22Rv1 (cell line): ENCODE measurements around the gene HNRNPU.

Experiments
- H3K27ac ChIP-seq: fragments of 450-650 bp; 2 replicates; pipeline ENCODE4 v1.5.1; 2017
- ZFX ChIP-seq: fragments of 450-650 bp; IDR thresholded peaks from 2 replicates; pipeline ENCODE4 v1.6.1; 2017; ENCODE audit warnings: antibody characterized with exemption, borderline replicate concordance
- TF ChIP-seq, protein P1 (sequence below): fragments of 450-650 bp; IDR thresholded peaks from 2 replicates; pipeline ENCODE4 v1.5.1; 2017; ENCODE audit warnings: mild to moderate bottlenecking

The HNRNPU gene

DNA sequence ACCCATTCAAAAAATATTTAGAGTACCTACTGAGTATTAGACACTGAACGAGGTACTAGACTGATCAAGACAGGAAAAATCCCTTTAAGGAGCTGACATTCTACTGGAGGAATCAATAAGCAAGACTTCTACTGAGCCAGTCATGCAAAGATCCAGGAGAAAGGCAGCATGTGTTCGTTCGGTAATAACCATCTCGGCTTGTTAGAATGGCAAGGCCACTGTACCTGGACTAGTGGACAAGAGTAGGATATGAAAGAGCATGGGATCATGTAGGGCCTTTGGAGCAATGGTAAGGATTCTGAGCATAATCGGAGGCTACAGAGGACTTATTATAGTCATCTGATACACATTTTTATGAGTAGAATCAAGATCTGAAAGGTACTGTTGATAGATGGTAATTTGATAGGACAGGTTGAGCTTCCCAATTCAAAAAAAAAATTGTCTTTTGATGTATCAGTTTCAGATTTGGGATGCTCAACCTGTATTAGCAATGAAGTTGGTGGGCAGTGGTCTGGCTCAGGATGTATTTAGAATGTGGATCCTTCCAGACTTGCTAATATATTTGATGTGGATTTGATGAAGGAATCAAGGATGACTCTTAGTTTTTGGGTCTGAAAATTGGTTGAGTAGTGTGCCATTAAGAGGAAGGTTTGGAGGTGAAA, 26.6 kb downstream of the HNRNPU start:
- TF ChIP-seq ZFX: no peak
- TF ChIP-seq, protein P1, sequence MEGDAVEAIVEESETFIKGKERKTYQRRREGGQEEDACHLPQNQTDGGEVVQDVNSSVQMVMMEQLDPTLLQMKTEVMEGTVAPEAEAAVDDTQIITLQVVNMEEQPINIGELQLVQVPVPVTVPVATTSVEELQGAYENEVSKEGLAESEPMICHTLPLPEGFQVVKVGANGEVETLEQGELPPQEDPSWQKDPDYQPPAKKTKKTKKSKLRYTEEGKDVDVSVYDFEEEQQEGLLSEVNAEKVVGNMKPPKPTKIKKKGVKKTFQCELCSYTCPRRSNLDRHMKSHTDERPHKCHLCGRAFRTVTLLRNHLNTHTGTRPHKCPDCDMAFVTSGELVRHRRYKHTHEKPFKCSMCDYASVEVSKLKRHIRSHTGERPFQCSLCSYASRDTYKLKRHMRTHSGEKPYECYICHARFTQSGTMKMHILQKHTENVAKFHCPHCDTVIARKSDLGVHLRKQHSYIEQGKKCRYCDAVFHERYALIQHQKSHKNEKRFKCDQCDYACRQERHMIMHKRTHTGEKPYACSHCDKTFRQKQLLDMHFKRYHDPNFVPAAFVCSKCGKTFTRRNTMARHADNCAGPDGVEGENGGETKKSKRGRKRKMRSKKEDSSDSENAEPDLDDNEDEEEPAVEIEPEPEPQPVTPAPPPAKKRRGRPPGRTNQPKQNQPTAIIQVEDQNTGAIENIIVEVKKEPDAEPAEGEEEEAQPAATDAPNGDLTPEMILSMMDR: no peak
- H3K27ac ChIP-seq: peak overlapping the region; percentile 100

DNA sequence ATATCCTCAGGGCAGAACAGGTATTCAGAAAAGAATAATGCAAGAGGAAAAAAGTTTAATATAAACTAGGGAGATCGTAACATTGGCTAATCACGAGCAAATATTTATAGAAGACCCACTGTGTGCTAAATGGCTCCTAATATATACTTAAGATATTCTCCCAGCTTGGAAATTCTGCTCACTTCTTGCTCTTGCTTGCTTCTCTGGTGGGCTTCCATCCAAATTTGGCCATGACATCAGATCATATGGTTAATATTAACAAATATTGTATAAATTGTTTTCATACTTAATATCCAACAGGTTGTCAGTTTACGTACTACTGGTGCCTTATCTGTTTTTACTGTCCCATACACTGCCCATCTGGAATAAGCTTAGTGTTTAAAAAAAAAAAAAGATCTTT, 27.8 kb downstream of the HNRNPU start:
- H3K27ac ChIP-seq: peak overlapping the region; percentile 100
- TF ChIP-seq, protein P1: no peak
- TF ChIP-seq ZFX: no peak

DNA sequence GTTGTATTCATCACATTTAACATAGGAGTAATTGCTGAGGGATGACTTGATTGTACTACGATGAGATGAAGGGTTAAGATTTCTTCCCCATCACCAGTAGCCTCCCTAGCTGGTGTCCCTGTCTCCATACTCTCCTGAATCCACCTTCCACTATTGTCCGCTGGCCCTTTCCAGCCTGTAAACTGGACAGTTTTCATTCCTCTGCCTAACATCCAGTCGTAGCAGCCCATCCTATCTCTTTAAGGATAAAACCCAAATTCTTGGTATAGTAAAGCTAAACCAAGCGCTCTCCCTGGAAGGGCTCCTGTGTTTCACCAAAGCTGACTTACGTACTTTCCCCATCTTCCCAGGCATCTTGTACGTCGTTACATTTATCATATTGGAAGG, 28.2 kb downstream of the HNRNPU start:
- H3K27ac ChIP-seq: peak overlapping the region; percentile 100
- TF ChIP-seq, protein P1: no peak
- no peak for TF ChIP-seq ZFX

DNA sequence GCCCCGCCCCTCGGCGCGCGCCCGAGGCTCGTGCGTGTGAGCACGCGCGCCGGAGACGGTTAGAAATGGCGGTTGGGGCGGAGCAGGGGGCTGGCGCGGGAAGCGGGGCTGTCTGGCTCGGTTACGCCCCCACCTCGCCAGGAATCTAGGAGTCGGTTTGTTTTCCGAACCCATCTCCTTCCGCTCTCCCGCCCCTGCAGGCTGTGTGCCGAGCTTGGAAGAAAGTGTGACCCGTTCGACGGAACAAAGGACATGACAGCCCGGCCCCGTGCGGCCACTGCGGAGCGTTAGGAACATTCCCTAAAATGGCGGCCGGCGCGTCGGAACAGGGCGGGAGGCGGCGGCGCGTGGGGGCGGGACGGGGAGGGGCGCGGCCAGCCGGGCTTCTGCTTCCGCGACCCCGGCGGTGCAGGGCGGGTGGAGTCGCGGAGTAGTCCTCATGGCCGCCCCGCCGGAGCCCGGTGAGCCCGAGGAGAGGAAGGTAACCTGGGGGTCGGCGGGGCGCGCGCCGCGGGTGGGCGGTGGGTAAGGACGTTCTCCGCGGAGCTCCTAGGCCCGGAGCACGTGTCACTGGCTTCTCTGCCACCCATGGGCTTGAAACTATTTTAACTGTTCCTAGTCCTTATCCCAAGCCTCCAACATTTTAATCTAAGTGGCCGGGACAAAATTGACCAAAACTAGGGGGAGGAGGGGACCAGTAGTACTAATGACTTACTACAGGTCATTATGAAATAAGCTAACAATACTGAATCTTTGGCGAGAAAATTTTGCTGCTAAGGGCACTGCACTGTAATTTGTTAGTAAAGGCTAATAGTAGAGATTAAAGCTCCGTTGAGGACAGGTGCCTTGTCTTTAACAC, 28.8 kb downstream of the HNRNPU start, which contains the start of gene COX20:
COX20 (plus strand) TSS at position 383 of the 859 bp plus-strand sequence; CDS start at position 440, 57 bp downstream.
- peak within 1 kb of the TSS; percentile 100 for H3K27ac ChIP-seq
- TF ChIP-seq ZFX: no peak
- TF ChIP-seq, protein P1: no peak

DNA sequence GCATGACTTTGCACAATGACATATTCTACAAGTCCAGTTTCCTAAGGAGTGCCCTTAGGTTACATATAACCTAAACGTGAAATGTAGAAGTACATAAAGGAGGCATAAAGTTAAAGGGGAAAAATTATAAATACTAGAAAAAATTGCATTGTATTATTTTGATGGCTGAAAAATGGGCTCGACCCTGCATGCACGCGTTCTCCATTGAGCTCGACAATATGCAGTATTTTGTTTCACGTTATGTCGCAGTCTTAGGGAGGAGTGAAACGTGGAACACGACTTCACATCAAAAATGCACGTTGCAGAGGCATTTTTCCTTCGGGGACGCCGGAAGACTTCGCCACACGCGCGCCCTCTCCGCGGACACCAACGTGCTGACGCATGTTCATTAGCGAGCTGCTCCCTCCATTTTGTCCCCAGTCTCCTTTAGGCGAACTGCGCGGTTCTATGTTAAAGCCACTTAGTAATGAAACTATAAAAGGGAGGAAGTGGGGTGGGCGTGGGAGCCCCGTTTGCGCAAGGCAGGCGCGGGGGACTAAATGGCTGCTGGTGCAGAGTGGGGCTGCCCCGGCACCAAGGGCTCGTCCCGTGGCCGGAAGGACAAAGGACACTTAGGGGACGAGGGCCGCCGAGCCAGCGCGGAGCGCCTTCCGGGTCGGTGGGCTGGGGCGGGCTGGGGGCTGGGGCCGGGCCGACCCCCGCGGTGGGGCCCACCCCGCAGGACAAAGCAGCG, 29.6 kb downstream of the HNRNPU start:
- peak overlapping the region; percentile 100 for H3K27ac ChIP-seq
- TF ChIP-seq, protein P1: no peak
- no peak for TF ChIP-seq ZFX

DNA sequence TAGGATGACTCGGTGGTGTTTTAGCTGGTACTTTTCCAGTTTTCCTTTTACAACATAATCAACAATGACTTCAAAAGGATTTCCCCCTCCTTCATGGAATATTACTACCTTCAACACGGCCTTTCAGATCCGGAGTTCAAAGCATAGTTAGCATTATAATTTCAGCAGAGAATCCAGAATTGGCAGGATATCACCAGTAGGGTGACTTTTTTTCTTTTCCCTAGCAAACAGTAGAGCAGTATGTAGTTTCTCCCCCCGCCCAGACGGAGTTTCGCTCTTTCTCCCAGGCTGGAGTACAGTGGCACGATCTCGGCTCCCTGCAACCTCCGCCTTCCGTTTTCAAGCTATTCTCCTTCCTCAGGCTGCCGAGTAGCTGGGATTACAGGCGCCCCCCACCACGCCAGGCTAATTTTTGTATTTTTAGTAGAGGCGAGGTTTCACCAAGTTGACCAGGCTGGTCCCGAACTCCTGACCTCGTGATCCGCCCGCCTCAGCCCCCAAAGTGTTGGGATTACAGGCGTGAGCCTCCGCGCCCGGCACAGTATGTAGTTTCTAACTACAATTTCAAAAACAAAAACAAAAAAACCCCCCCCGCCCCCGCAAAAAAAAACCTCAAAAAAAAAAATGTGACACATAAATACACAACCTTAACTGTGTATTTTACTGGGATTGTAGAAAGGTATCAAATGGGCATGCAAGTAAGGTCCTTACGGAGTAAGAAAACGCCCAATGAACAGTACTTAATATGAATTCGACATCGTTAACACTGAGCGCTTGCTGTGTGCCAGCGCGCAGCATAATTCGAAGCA, 30.4 kb downstream of the HNRNPU start:
- peak overlapping the region; percentile 100 for H3K27ac ChIP-seq
- TF ChIP-seq ZFX: no peak
- TF ChIP-seq, protein P1: peak; percentile 29

DNA sequence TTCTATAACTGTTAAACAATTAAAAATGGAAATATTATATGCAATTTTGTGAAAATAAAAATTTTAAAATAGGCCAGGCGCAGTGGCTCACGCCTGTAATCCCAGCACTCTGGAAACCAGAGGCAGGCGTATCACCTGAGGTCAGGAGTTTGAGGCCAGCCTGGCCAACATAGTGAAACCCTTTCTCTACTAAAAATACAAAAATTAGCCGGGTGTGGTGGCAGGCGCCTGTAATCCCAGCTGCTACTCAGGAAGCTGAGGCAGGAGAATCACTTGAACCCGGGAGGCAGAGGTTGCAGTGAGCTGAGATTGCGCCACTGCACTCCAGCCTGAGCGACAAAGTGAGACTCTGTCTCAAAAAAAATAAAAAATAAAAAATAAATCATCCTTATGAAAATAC, 31.1 kb downstream of the HNRNPU start:
- H3K27ac ChIP-seq: peak overlapping the region; percentile 100
